HepG2 (cell line): ENCODE measurements around the gene PITHD1. TPM values are rescaled to one million over a fixed set of nuclear protein-coding genes. Genes with fewer than 3 reads are reported as not detected.

Source experiments
- ARNT2 ChIP-seq: sonication (generic); formaldehyde crosslinking; IDR thresholded peaks from 2 replicates; pipeline ENCODE4 v1.8.0; 2022; ENCODE audit warnings: mild to moderate bottlenecking, low read depth, missing genetic modification reagents, moderate library complexity
- CHD4 ChIP-seq: fragments of 200-600 bp; sonication (generic); IDR thresholded peaks from 2 replicates; pipeline ENCODE4 v1.7.0; 2017; ENCODE audit warnings: mild to moderate bottlenecking, low read length, borderline replicate concordance
- GLI4 ChIP-seq: sonication (generic); formaldehyde crosslinking; IDR thresholded peaks from 2 replicates; pipeline ENCODE4 v1.5.1; 2020; ENCODE audit warnings: missing genetic modification reagents, mild to moderate bottlenecking, moderate library complexity, borderline replicate concordance
- HMG20A ChIP-seq: IDR thresholded peaks from 2 replicates; pipeline ENCODE4 v1.6.1; 2016; ENCODE audit warnings: borderline replicate concordance
- MAFF ChIP-seq: IDR thresholded peaks from 2 replicates; pipeline ENCODE4 v1.6.1; 2011; ENCODE audit warnings: low read depth, low read length, improper control_type of control experiment
- MIER2 ChIP-seq: IDR thresholded peaks from 2 replicates; pipeline ENCODE4 v1.6.1; 2016; ENCODE audit warnings: missing biosample characterization, missing genetic modification reagents
- PATZ1 ChIP-seq: sonication (generic); formaldehyde crosslinking; IDR thresholded peaks from 2 replicates; pipeline ENCODE4 v1.4.0; 2020; ENCODE audit warnings: missing genetic modification reagents
- STAG1 ChIP-seq: sonication (generic); formaldehyde crosslinking; IDR thresholded peaks from 2 replicates; pipeline ENCODE4 v1.4.0; 2020; ENCODE audit warnings: missing genetic modification reagents
- TRIM22 ChIP-seq: fragments of 450-650 bp; IDR thresholded peaks from 2 replicates; pipeline ENCODE4 v1.6.1; 2017
- ZBTB42 ChIP-seq: sonication (generic); formaldehyde crosslinking; IDR thresholded peaks from 2 replicates; pipeline ENCODE4 v1.5.0; 2020; ENCODE audit warnings: mild to moderate bottlenecking, missing genetic modification reagents
- ZBTB7B ChIP-seq: sonication (generic); formaldehyde crosslinking; IDR thresholded peaks from 2 replicates; pipeline ENCODE4 v1.4.0; 2020; ENCODE audit warnings: missing genetic modification reagents
- ZEB1 ChIP-seq: IDR thresholded peaks from 2 replicates; pipeline ENCODE4 v1.6.1; 2012; ENCODE audit warnings: mild to moderate bottlenecking, low read depth, inconsistent platforms; ENCODE audit not compliant: insufficient replicate concordance
- ZMYM3 ChIP-seq: sonication (generic); formaldehyde crosslinking; IDR thresholded peaks from 2 replicates; pipeline ENCODE4 v1.5.1; 2020; ENCODE audit warnings: mild to moderate bottlenecking, missing genetic modification reagents
- ZNF101 ChIP-seq: sonication (generic); formaldehyde crosslinking; IDR thresholded peaks from 2 replicates; pipeline ENCODE4 v1.4.0; 2020; ENCODE audit warnings: mild to moderate bottlenecking, low read depth, missing genetic modification reagents, borderline replicate concordance
- ZNF33B ChIP-seq: sonication (generic); formaldehyde crosslinking; IDR thresholded peaks from 2 replicates; pipeline ENCODE4 v1.5.1; 2020; ENCODE audit warnings: mild to moderate bottlenecking, missing genetic modification reagents
- ZNF350 ChIP-seq: sonication (generic); formaldehyde crosslinking; IDR thresholded peaks from 2 replicates; pipeline ENCODE4 v1.4.0; 2020; ENCODE audit warnings: mild to moderate bottlenecking, low read depth, missing genetic modification reagents, borderline replicate concordance
- ZNF550 ChIP-seq: sonication (generic); formaldehyde crosslinking; IDR thresholded peaks from 2 replicates; pipeline ENCODE4 v1.4.0; 2020; ENCODE audit warnings: mild to moderate bottlenecking, missing genetic modification reagents, borderline replicate concordance
- ZNF724P ChIP-seq: sonication (generic); formaldehyde crosslinking; IDR thresholded peaks from 2 replicates; pipeline ENCODE4 v1.8.0; 2022; ENCODE audit warnings: missing genetic modification reagents, borderline replicate concordance
- ZNF747 ChIP-seq: sonication (generic); formaldehyde crosslinking; IDR thresholded peaks from 2 replicates; pipeline ENCODE4 v1.8.1; 2023; ENCODE audit warnings: missing genetic modification reagents, mild to moderate bottlenecking, borderline replicate concordance
- ZNF83 ChIP-seq: sonication (generic); formaldehyde crosslinking; IDR thresholded peaks from 2 replicates; pipeline ENCODE4 v1.4.0; 2020; ENCODE audit warnings: missing genetic modification reagents, mild to moderate bottlenecking, borderline replicate concordance
- polyA plus RNA-seq, 8 experiments: library from polyadenylated mRNA; depleted of rRNA in 3 of 8; stranded (reverse) in 7 of 8; unstranded in 1 of 8; fragments of >200 nt; fragmentation: Illumina TruSeq in 4 of 8; extraction: Trizol in 4 of 8; gene quantifications; 2 replicates each; pipeline versions ENCODE4 v1.2.1 to v1.2.3, GENCODE V29; 2011 to 2016; ENCODE audit warnings: low read depth in 4 of 8, missing spikeins in 1 of 8, mixed read lengths in 1 of 8; ENCODE audit not compliant: insufficient read depth in 1 of 8
- total RNA-seq, 5 experiments: library from RNA; depleted of rRNA; stranded (reverse); fragments of >200 nt; fragmentation: Illumina TruSeq; extraction: Trizol; gene quantifications; 2 replicates each; pipeline ENCODE4 v1.2.3, GENCODE V29; 2016; ENCODE audit warnings: low read depth in 1 of 5
- TF ChIP-seq, protein P1 (sequence below): sonication (generic); formaldehyde crosslinking; IDR thresholded peaks from 2 replicates; pipeline ENCODE4 v1.5.1; 2020; ENCODE audit warnings: mild to moderate bottlenecking, missing genetic modification reagents
- TF ChIP-seq, protein P2 (sequence below): sonication (generic); formaldehyde crosslinking; IDR thresholded peaks from 2 replicates; pipeline ENCODE4 v1.8.0; 2023; ENCODE audit warnings: mild to moderate bottlenecking, missing genetic modification reagents

The PITHD1 gene
- total and polyA plus RNA-seq, 2 of the 13 experiments (the other 11 are each of a cell fraction or from before 2014, with no cell fraction given), result 28.0 to 37.3 TPM

GRCh38 chr1:23790696-23791515, 12.7 kb downstream of the PITHD1 start, which contains the start of gene LYPLA2 (continued):
- peak; percentile 76 for TF ChIP-seq PATZ1 (CRISPR knock-in tag)
- TF ChIP-seq ZNF747, result no peak
- TF ChIP-seq ZNF550, result no peak
- no peak for TF ChIP-seq ZNF101 (CRISPR knock-in tag)
- TF ChIP-seq MAFF, result no peak
- TF ChIP-seq CHD4, result no peak
- TF ChIP-seq ZEB1, result no peak
- TF ChIP-seq STAG1 (CRISPR knock-in tag), result no peak
- no peak for TF ChIP-seq GLI4
- 0 out of 2 replicates have a peak, but pooled peaks have one; percentile 38 for TF ChIP-seq MIER2 (CRISPR knock-in tag)
- no peak for TF ChIP-seq ZNF83 (CRISPR knock-in tag)
- TF ChIP-seq TRIM22, result no peak
- TF ChIP-seq ZNF724P (CRISPR knock-in tag), result no peak
- TF ChIP-seq ZBTB42 (CRISPR knock-in tag), result no peak
- TF ChIP-seq HMG20A (CRISPR knock-in tag), result no peak
- 0 out of 2 replicates have a peak, but pooled peaks have one; percentile 20 for TF ChIP-seq ZNF350 (CRISPR knock-in tag)
- TF ChIP-seq, protein P1, sequence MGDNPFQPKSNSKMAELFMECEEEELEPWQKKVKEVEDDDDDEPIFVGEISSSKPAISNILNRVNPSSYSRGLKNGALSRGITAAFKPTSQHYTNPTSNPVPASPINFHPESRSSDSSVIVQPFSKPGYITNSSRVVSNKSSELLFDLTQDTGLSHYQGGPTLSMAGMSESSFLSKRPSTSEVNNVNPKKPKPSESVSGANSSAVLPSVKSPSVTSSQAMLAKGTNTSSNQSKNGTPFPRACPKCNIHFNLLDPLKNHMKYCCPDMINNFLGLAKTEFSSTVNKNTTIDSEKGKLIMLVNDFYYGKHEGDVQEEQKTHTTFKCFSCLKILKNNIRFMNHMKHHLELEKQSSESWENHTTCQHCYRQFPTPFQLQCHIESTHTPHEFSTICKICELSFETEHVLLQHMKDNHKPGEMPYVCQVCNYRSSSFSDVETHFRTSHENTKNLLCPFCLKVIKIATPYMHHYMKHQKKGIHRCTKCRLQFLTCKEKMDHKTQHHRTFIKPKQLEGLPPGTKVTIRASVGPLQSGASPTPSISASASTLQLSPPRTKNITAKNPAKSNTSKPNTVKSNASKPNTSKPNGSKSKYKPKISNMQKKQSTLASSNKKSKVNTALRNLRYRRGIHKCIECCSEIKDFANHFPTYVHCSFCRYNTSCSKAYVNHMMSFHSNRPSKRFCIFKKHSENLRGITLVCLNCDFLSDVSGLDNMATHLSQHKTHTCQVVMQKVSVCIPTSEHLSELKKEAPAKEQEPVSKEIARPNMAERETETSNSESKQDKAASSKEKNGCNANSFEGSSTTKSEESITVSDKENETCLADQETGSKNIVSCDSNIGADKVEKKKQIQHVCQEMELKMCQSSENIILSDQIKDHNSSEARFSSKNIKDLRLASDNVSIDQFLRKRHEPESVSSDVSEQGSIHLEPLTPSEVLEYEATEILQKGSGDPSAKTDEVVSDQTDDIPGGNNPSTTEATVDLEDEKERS (CRISPR knock-in tag), result no peak
- TF ChIP-seq, protein P2, sequence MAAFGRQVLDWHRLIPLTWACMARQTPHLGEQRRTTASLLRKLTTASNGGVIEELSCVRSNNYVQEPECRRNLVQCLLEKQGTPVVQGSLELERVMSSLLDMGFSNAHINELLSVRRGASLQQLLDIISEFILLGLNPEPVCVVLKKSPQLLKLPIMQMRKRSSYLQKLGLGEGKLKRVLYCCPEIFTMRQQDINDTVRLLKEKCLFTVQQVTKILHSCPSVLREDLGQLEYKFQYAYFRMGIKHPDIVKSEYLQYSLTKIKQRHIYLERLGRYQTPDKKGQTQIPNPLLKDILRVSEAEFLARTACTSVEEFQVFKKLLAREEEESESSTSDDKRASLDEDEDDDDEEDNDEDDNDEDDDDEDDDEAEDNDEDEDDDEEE, result no peak
- no peak for TF ChIP-seq ZMYM3
- no peak for TF ChIP-seq ARNT2
- TF ChIP-seq ZBTB7B (CRISPR knock-in tag), result no peak; the same call in 1 of the 2 replicates
- no peak for TF ChIP-seq ZNF33B (CRISPR knock-in tag)
